Activated CD8-positive, alpha-beta T cell treated with anti-CD3 and anti-CD28 coated beads, Interleukin-2, amount 10 ng/mL, durations not matched to agents 7 days and 5 days (primary cell): ENCODE measurements around the gene LIMS2. TPM values are rescaled to one million over a fixed set of nuclear protein-coding genes. Genes with fewer than 3 reads are reported as not detected.

Experiments
- ATAC-seq: fragments of 150-1000 bp; cut with Tn5 transposase; one replicate; pipeline ENCODE4 v1.10.0; 2021; ENCODE audit warnings: moderate library complexity
- CTCF ChIA-PET: fragments of 350-600 bp; sonication (Branson Sonifier 250); formaldehyde crosslinking; loops from one replicate; lab custom pipeline; 2021; ENCODE audit warnings: antibody characterized with exemption; lab: Charles Lee
- POLR2A ChIA-PET: fragments of 350-600 bp; sonication (Branson Sonifier 250); formaldehyde crosslinking; loops from one replicate; lab custom pipeline; 2021; ENCODE audit warnings: antibody characterized with exemption; lab: Charles Lee
- DNase-seq: peaks from one replicate; pipeline ENCODE4 v3.0.0-alpha.2; 2020
- H3K27ac Mint-ChIP-seq: one replicate; pipeline ENCODE4 v1.8.0; 2021; ENCODE audit warnings: mild to moderate bottlenecking, mixed read lengths
- H3K27me3 Mint-ChIP-seq: one replicate; pipeline ENCODE4 v1.8.0; 2021; ENCODE audit warnings: low read depth, mixed read lengths
- H3K36me3 Mint-ChIP-seq: one replicate; pipeline ENCODE4 v1.8.0; 2021; ENCODE audit warnings: low read depth, mixed read lengths
- H3K4me1 Mint-ChIP-seq: one replicate; pipeline ENCODE4 v1.8.0; 2021; ENCODE audit warnings: low read depth, mixed read lengths
- H3K4me3 Mint-ChIP-seq: one replicate; pipeline ENCODE4 v1.8.0; 2021; ENCODE audit warnings: mild to moderate bottlenecking, mixed read lengths
- H3K9me3 Mint-ChIP-seq: one replicate; pipeline ENCODE4 v1.8.0; 2022; ENCODE audit warnings: mixed read lengths; ENCODE audit not compliant: insufficient read depth
- total RNA-seq, 2 experiments: library from RNA; stranded (reverse); gene quantifications; one replicate each; pipeline ENCODE4 v1.2.3, GENCODE V29; 2021

The LIMS2 gene
- total RNA-seq, 2 experiments from 2014 or later, result 35.3 to 38.3 TPM

GRCh38 chr2:127640082-127641072 lies 35.0 kb downstream of the LIMS2 start:
- peak overlapping the region; percentile 89 for H3K27ac Mint-ChIP-seq
- ATAC-seq, result peak; percentile 38
- POLR2A ChIA-PET, result interaction anchor here (1.0 to 2.6 kb wide), 6 partner anchors 9 to 611 kb away, joined by 3 to 13 read pairs (median 4); partner anchors contain the start of genes SAP130 and SFT2D3
- H3K27me3 Mint-ChIP-seq, result no peaks in the 10 kb centered on the region
- CTCF ChIA-PET, result interaction anchor here (0.9 to 6.7 kb wide), 10 partner anchors 9 to 443 kb away, joined by 3 to 72 read pairs (median 4); no protein-coding TSS in a partner anchor
- peaks cover 48% of the 10 kb centered on the region for H3K4me1 Mint-ChIP-seq
- H3K36me3 Mint-ChIP-seq, result peaks cover 6% of the 10 kb centered on the region
- H3K4me3 Mint-ChIP-seq, result peak overlapping the region; percentile 74
- H3K9me3 Mint-ChIP-seq, result no peaks in the 10 kb centered on the region
- peak; percentile 65 for DNase-seq

- POLR2A ChIA-PET, result interaction anchor here (1.5 kb wide), 1 partner anchor 345 kb away, joined by 3 read pairs; the partner anchor contains the start of gene ERCC3
- peaks cover 6% of the 10 kb centered on the region for H3K36me3 Mint-ChIP-seq
- H3K4me1 Mint-ChIP-seq, result peaks cover 48% of the 10 kb centered on the region
- ATAC-seq (no peak), DNase-seq (no peak)
- H3K9me3 Mint-ChIP-seq, result no peaks in the 10 kb centered on the region
- peak overlapping the region; percentile 89 for H3K27ac Mint-ChIP-seq
- no peak overlapping the region for H3K4me3 Mint-ChIP-seq
- H3K27me3 Mint-ChIP-seq, result no peaks in the 10 kb centered on the region
- CTCF ChIA-PET, result interaction anchor here (1.0 to 6.7 kb wide), 4 partner anchors 10 to 112 kb away, joined by 3 to 72 read pairs (median 14); no protein-coding TSS in a partner anchor
These were observed 36.2 kb downstream of the LIMS2 start for GRCh38 chr2:127639111-127639474.

GRCh38 chr2:127638361-127639110 lies 36.8 kb downstream of the LIMS2 start:
- CTCF ChIA-PET, result interaction anchor here (1.5 to 6.7 kb wide), 3 partner anchors 11 to 111 kb away, joined by 3 to 72 read pairs (median 25); no protein-coding TSS in a partner anchor
- POLR2A ChIA-PET, result interaction anchor here (1.5 kb wide), 1 partner anchor 345 kb away, joined by 3 read pairs; the partner anchor contains the start of gene ERCC3
- Mint-ChIP-seq H3K9me3 (no peaks in the 10 kb centered on the region), H3K4me1 (peaks cover 51% of the 10 kb centered on the region), H3K27ac (peak overlapping the region; percentile 89), H3K27me3 (no peaks in the 10 kb centered on the region), H3K4me3 (peak overlapping the region; percentile 38), H3K36me3 (peaks cover 6% of the 10 kb centered on the region)
- ATAC-seq, result no peak
- no peak for DNase-seq

- H3K36me3 Mint-ChIP-seq, result peaks cover 6% of the 10 kb centered on the region
- peaks cover 57% of the 10 kb centered on the region for H3K4me1 Mint-ChIP-seq
- DNase-seq (no peak), ATAC-seq (no peak)
- no peaks in the 10 kb centered on the region for H3K9me3 Mint-ChIP-seq
- POLR2A ChIA-PET, result interaction anchor here (1.5 kb wide), 1 partner anchor 344 kb away, joined by 3 read pairs; the partner anchor contains the start of gene ERCC3
- no peaks in the 10 kb centered on the region for H3K27me3 Mint-ChIP-seq
- CTCF ChIA-PET, result interaction anchor here (6.7 kb wide), 1 partner anchor 46 kb away, joined by 72 read pairs; no protein-coding TSS in a partner anchor
- peak overlapping the region; percentile 89 for H3K27ac Mint-ChIP-seq
- peak overlapping the region; percentile 38 for H3K4me3 Mint-ChIP-seq
These were observed 37.5 kb downstream of the LIMS2 start for GRCh38 chr2:127637725-127638252.

GRCh38 chr2:127637236-127637630 lies 38.1 kb downstream of the LIMS2 start:
- ChIA-PET POLR2A (no interaction called here), CTCF (interaction anchor here (6.7 kb wide), 1 partner anchor 46 kb away, joined by 72 read pairs; no protein-coding TSS in a partner anchor)
- DNase-seq, result no peak
- Mint-ChIP-seq H3K27me3 (no peaks in the 10 kb centered on the region), H3K4me3 (no peak overlapping the region), H3K36me3 (peaks cover 6% of the 10 kb centered on the region), H3K9me3 (no peaks in the 10 kb centered on the region), H3K4me1 (peaks cover 54% of the 10 kb centered on the region), H3K27ac (peak overlapping the region; percentile 39)
- no peak for ATAC-seq

GRCh38 chr2:127636248-127637235 lies 38.8 kb downstream of the LIMS2 start:
- Mint-ChIP-seq H3K4me3 (no peak overlapping the region), H3K4me1 (peaks cover 53% of the 10 kb centered on the region), H3K27me3 (no peaks in the 10 kb centered on the region), H3K9me3 (no peaks in the 10 kb centered on the region), H3K36me3 (peaks cover 6% of the 10 kb centered on the region), H3K27ac (peak overlapping the region; percentile 60)
- DNase-seq, result no peak
- no peak for ATAC-seq
- POLR2A ChIA-PET, result no interaction called here
- CTCF ChIA-PET, result interaction anchor here (6.7 kb wide), 1 partner anchor 45 kb away, joined by 72 read pairs; no protein-coding TSS in a partner anchor

GRCh38 chr2:127635380-127636237 lies 39.7 kb downstream of the LIMS2 start:
- no peaks in the 10 kb centered on the region for H3K9me3 Mint-ChIP-seq
- ChIA-PET POLR2A (no interaction called here), CTCF (interaction anchor here (6.7 kb wide), 1 partner anchor 44 kb away, joined by 72 read pairs; no protein-coding TSS in a partner anchor)
- peaks cover 6% of the 10 kb centered on the region for H3K36me3 Mint-ChIP-seq
- no peaks in the 10 kb centered on the region for H3K27me3 Mint-ChIP-seq
- DNase-seq (no peak), ATAC-seq (no peak)
- peak overlapping the region; percentile 30 for H3K27ac Mint-ChIP-seq
- peaks cover 50% of the 10 kb centered on the region for H3K4me1 Mint-ChIP-seq
- no peak overlapping the region for H3K4me3 Mint-ChIP-seq

GRCh38 chr2:127634626-127635379 lies 40.5 kb downstream of the LIMS2 start:
- Mint-ChIP-seq H3K27me3 (no peaks in the 10 kb centered on the region), H3K27ac (peak overlapping the region; percentile 30), H3K36me3 (peaks cover 6% of the 10 kb centered on the region), H3K9me3 (no peaks in the 10 kb centered on the region), H3K4me3 (no peak overlapping the region), H3K4me1 (peaks cover 42% of the 10 kb centered on the region)
- POLR2A ChIA-PET, result no interaction called here
- DNase-seq (no peak), ATAC-seq (no peak)
- CTCF ChIA-PET, result no interaction called here

GRCh38 chr2:127634066-127634617 lies 41.2 kb downstream of the LIMS2 start:
- ATAC-seq (no peak), DNase-seq (no peak)
- no peaks in the 10 kb centered on the region for H3K27me3 Mint-ChIP-seq
- H3K9me3 Mint-ChIP-seq, result no peaks in the 10 kb centered on the region
- H3K36me3 Mint-ChIP-seq, result peaks cover 6% of the 10 kb centered on the region
- CTCF ChIA-PET, result no interaction called here
- H3K4me1 Mint-ChIP-seq, result peaks cover 35% of the 10 kb centered on the region
- no peak overlapping the region for H3K4me3 Mint-ChIP-seq
- no peak overlapping the region for H3K27ac Mint-ChIP-seq
- POLR2A ChIA-PET, result no interaction called here
